Measurements from ENCODE around the gene ARG1.

- TF ChIP-seq CTCF (IDR thresholded peaks at IDR 0.05) (no peak), EZH2phosphoT487 (IDR thresholded peaks at IDR 0.05) (no peak)
Observed at GRCh38 chr6:131532580-131533039, 40.4 kb upstream of the ARG1 start.
